ENCODE data around the gene WDR27. TPM values are rescaled to one million over a fixed set of nuclear protein-coding genes. Genes with fewer than 3 reads are reported as not detected.
"Not testable (repeated sequence)": the region's sequence is repeated elsewhere in the genome, so short reads cannot be mapped to it uniquely, and the experiment has no call there.

The WDR27 gene
- total RNA-seq, 2 donors from 2014 or later: 17.4 to 43.8 TPM

- no peaks in the 10 kb centered on the region for H3K9me3 ChIP-seq
- no peaks in the 10 kb centered on the region for H3K36me3 ChIP-seq
- H3K27me3 ChIP-seq: no peaks in the 10 kb centered on the region
- intact Hi-C loops (cut with DNase I): no loop called here
- DNase-seq: peak; percentile 54
- no peak overlapping the region for H3K9ac ChIP-seq (ENCODE audit: low read depth in 2 of 2, low read length in 2 of 2)
- H3K27ac ChIP-seq: no peak overlapping the region
- H3K4me3 ChIP-seq: no peak overlapping the region
- no peak for TF ChIP-seq CTCF (IDR thresholded peaks at IDR 0.05)
- peaks cover 5% of the 10 kb centered on the region for H3K4me1 ChIP-seq
Observed at GRCh38 chr6:169445661-169446581, 255.9 kb downstream of the WDR27 start.

GRCh38 chr6:169445227-169445626, 256.6 kb downstream of the WDR27 start:
- H3K4me1 ChIP-seq: peaks cover 5% of the 10 kb centered on the region
- H3K4me3 ChIP-seq: no peak overlapping the region
- H3K27me3 ChIP-seq: no peaks in the 10 kb centered on the region
- H3K9ac ChIP-seq (ENCODE audit: low read depth in 2 of 2, low read length in 2 of 2): no peak overlapping the region
- no peak overlapping the region for H3K27ac ChIP-seq
- no peaks in the 10 kb centered on the region for H3K36me3 ChIP-seq
- intact Hi-C loops (cut with DNase I): no loop called here
- no peak for DNase-seq
- no peaks in the 10 kb centered on the region for H3K9me3 ChIP-seq
- peak; percentile 22 for TF ChIP-seq CTCF (IDR thresholded peaks at IDR 0.05)

GRCh38 chr6:169441292-169441691, 260.5 kb downstream of the WDR27 start:
- H3K36me3 ChIP-seq: no peaks in the 10 kb centered on the region
- no peak overlapping the region for H3K4me3 ChIP-seq
- DNase-seq: no peak
- H3K9ac ChIP-seq (ENCODE audit: low read depth in 2 of 2, low read length in 2 of 2): no peak overlapping the region
- no peaks in the 10 kb centered on the region for H3K27me3 ChIP-seq
- peaks cover 5% of the 10 kb centered on the region for H3K4me1 ChIP-seq
- TF ChIP-seq CTCF (IDR thresholded peaks at IDR 0.05): no peak
- H3K9me3 ChIP-seq: no peaks in the 10 kb centered on the region
- intact Hi-C loops (cut with DNase I): no loop called here
- no peak overlapping the region for H3K27ac ChIP-seq

GRCh38 chr6:169439710-169440109, 262.1 kb downstream of the WDR27 start:
- no peak overlapping the region for H3K27ac ChIP-seq
- no peaks in the 10 kb centered on the region for H3K27me3 ChIP-seq
- no peaks in the 10 kb centered on the region for H3K9me3 ChIP-seq
- H3K4me1 ChIP-seq: no peaks in the 10 kb centered on the region
- H3K4me3 ChIP-seq: no peak overlapping the region
- TF ChIP-seq CTCF (IDR thresholded peaks at IDR 0.05): no peak
- no peaks in the 10 kb centered on the region for H3K36me3 ChIP-seq
- no peak for DNase-seq
- no peak overlapping the region for H3K9ac ChIP-seq (ENCODE audit: low read depth in 2 of 2, low read length in 2 of 2)
- intact Hi-C loops (cut with DNase I): no loop called here

- H3K4me1 ChIP-seq; H3K36me3 ChIP-seq; H3K9ac ChIP-seq (ENCODE audit: low read depth in 2 of 2, low read length in 2 of 2); H3K4me3 ChIP-seq; H3K27me3 ChIP-seq; H3K27ac ChIP-seq; intact Hi-C loops (cut with DNase I); H3K9me3 ChIP-seq; DNase-seq: not testable (repeated sequence)
Observed at GRCh38 chr6:169434554-169434953, 267.3 kb downstream of the WDR27 start.

- Histone ChIP-seq H3K4me3 (no peak overlapping the region), H3K9me3 (no peaks in the 10 kb centered on the region), H3K27me3 (no peaks in the 10 kb centered on the region), H3K4me1 (no peaks in the 10 kb centered on the region), H3K36me3 (no peaks in the 10 kb centered on the region), H3K9ac (ENCODE audit: low read depth in 2 of 2, low read length in 2 of 2) (no peak overlapping the region), H3K27ac (no peak overlapping the region)
- no peak for TF ChIP-seq CTCF (IDR thresholded peaks at IDR 0.05)
- no peak for DNase-seq
- intact Hi-C loops (cut with DNase I): no loop called here
Observed at GRCh38 chr6:169429001-169429400, 272.8 kb downstream of the WDR27 start.
